Left colon (tissue), 2 donors: ENCODE measurements around the gene SHD. TPM values are rescaled to one million over a fixed set of nuclear protein-coding genes. Genes with fewer than 3 reads are reported as not detected.

Experiments
- total RNA-seq, 2 donors: library from RNA; stranded (reverse); fragmentation: NEBNext Ultra II Directional; extraction: Animal tissue kit (Norgen Biotek cat#: 25700); gene quantifications; one replicate each; pipeline ENCODE4 v1.2.1, GENCODE V29; 2021
- donor health status: DM: no; HTN: no; CAD: no.
- donor health status: DM: yes; HTN: yes; CAD: no.

Gene SHD
- total RNA-seq, 2 donors from 2014 or later = 23.6 to 25.0 TPM

Other genes with a start within 250 kb of the SHD start
- 100 to 1,000 TPM; 110 to 124 TPM for gene ZBTB7A, start 212.4 kb upstream of the SHD start, total RNA-seq
- gene MAP2K2, start 155.1 kb upstream of the SHD start, total RNA-seq = 100 to 1,000 TPM; 208 to 229 TPM
- 1 to 10 TPM; 6.7 to 7.0 TPM for gene CREB3L3, start 125.6 kb upstream of the SHD start, total RNA-seq
- 100 to 1,000 TPM in 1 of 2 donors, 10 to 100 TPM in 1; 96.1 to 149 TPM for gene SIRT6, start 96.7 kb upstream of the SHD start, total RNA-seq
- gene ANKRD24, start 96.6 kb upstream of the SHD start, total RNA-seq = 1 to 10 TPM; 1.0 to 1.1 TPM
- 1 to 10 TPM in 1 of 2 donors, under 1 TPM in 1; 0.40 to 2.6 TPM for gene EBI3, start 49.7 kb upstream of the SHD start, total RNA-seq
- gene YJU2, start 32.2 kb upstream of the SHD start, total RNA-seq = 10 to 100 TPM; 17.8 to 18.1 TPM
- gene TMIGD2, start 23.1 kb downstream of the SHD start, total RNA-seq = 1 to 10 TPM in 1 of 2 donors, under 1 TPM in 1; 0.85 to 2.1 TPM
- gene FSD1, start 25.3 kb downstream of the SHD start, total RNA-seq = 1 to 10 TPM in 1 of 2 donors, under 1 TPM in 1; 0.95 to 1.1 TPM
- gene STAP2, start 59.6 kb downstream of the SHD start, total RNA-seq = 100 to 1,000 TPM; 222 to 249 TPM
- gene MPND, start 64.3 kb downstream of the SHD start, total RNA-seq = 10 to 100 TPM; 77.3 to 84.6 TPM
- 10 to 100 TPM; 42.3 to 44.4 TPM for gene SH3GL1, start 121.3 kb downstream of the SHD start, total RNA-seq
- 10 to 100 TPM in 1 of 2 donors, 1 to 10 TPM in 1; 10.0 to 15.5 TPM for gene CHAF1A, start 123.4 kb downstream of the SHD start, total RNA-seq
- 100 to 1,000 TPM in 1 of 2 donors, 10 to 100 TPM in 1; 90.4 to 104 TPM for gene UBXN6, start 178.5 kb downstream of the SHD start, total RNA-seq
- gene HDGFL2, start 193.0 kb downstream of the SHD start, total RNA-seq = 10 to 100 TPM; 29.9 to 39.3 TPM
- gene PLIN4, start 239.2 kb downstream of the SHD start, total RNA-seq = 10 to 100 TPM in 1 of 2 donors, under 1 TPM in 1; 0.24 to 12.0 TPM